ENCODE data around the gene TMEM266.
A peak's percentile ranks its signal among the peaks of the same experiment; 100 is the strongest.

TMEM266 gene

DNA sequence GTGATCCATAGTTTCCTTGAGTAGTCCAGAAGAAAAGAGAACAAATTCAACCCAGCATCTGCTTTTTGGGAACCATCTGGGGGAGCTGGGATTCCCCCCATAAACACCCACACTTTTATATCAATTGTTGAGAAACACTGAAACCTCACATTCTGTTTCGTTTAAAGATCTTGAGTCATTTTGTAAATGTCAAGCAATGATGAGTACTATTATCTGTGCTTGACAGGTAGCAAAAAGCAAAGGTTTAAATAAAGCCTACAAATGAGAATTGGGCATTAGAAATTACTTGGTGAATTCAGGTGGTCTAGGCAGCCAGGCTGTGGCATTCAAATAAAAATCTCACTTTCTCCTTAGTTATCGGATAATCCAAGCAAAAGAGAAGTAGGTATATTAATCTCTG is 75.7 kb downstream of the TMEM266 start:
- no peak for DNase-seq

DNA sequence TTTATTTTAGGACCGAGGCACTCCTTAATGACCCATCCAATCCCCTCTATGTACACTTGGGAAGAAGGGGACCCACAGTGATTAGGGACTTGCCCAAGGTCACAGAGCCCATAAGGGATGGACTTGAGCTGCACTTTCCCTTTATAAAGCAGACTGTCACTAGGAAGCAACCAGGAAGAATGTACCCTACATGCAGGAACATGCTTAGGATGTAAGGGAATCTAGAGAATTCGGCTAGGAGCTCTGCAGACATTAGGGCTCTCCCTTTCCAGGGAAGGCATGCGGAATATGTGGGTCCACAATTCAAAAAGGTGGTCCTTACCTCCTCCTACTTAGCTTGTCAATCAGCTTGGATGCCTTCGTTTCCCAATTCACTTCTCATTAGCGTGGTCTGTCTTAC is 78.7 kb downstream of the TMEM266 start:
- no peak for DNase-seq

DNA sequence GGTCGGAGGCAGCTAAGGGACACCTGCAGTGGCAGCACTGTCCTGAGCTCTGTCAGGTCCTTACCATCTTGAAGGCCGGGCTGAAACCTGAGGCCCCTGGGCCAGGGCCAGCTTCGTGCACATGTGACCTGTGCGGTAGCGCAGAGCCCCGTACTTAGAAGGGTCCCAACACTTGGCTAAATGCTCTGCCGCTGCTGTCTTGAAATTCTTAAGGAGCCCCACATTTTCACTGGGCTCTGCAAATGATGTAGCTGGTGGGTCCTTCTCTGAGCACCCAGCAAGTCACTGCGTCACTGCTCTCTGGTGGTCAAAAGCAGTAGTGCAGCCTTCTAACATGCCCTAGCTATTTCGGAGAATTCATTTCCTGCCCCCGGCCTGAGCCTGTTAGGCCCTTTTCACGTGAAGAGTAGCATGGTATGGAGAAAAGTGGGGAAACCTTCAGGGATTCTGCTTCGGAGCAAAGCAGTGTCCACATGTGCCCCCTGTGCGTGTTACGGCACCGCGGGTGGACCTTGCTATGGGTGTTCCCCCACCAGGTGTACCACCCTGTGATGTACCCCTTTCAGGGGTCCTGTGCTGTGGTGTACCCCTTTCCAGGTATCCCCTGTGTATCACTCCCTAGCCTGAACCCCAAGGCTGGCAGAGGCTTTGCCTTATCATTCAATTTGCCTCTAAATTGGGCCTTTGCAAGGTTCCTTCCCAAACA is 79.7 kb downstream of the TMEM266 start:
- DNase-seq, result peak; percentile 48

DNA sequence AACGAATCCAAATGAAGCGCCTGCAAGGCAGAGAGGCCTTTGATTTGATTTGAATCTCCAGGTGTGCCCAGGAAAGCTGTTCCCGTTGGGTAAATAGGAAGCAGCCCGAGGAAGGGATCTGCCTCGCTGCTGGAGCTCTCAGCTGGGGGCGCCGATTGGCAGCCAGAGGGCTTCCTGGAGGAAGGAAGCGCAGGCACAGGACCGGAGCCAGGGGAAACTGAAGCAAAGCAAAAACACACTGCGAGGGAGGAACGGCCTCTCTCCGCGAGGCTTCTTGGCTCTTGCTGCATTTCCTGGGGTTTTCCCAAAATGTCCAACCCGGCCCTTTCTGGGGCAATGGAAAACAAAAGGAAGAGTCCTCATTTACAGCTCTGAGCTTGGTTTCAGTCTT is 80.3 kb downstream of the TMEM266 start:
- DNase-seq, result no peak

DNA sequence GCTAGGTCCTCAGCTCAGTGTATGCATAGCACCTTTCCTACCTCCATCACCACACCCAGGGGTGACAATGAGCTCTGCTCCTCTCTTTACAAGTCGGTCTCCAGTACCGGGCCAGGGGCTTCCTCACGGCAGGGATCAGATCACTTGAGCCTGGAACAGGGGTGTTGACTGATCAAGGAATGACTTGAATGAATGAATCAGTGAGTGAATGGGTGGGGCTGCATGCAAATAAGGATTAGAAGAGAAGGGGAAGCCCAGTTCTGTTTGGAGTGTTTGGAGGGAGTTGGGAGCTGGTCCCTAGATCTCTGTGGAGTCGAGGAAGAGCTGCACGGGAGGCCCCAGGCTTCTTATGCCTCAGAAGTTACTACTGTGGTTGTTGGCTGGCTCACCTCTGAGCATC is 87.0 kb downstream of the TMEM266 start:
- no peak for DNase-seq

DNA sequence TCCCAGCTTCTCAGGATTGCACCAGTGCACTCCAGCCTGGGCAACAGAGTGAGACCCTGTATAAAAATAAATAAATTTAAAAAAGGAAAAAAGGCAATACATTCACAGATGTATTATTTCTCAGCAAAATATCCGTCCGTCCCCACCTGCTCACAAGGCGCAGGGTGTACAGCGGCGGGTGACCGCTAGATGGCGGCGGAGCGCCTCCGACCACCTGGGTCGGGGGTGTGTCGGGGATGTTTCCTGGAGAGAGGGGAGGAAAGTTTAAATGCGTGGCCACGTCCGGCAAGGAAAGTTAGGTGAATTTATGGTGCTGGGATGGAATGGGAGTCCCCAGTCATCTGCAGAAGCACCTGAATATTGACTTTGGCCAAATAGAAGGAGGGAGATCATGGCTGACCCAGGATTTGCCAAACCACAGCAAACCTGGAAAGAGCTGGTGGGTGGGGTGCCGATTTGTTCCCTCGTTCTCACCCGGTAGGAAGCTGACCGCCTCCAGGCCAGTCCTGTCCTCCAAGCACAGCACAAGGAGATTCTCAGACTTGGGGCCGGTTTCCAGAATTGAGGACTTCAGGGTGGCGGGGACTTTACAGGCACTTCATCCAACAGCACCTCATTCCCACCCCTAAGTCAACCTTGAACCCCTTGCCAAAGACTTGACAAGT is 88.3 kb downstream of the TMEM266 start:
- DNase-seq, result peak; percentile 80

DNA sequence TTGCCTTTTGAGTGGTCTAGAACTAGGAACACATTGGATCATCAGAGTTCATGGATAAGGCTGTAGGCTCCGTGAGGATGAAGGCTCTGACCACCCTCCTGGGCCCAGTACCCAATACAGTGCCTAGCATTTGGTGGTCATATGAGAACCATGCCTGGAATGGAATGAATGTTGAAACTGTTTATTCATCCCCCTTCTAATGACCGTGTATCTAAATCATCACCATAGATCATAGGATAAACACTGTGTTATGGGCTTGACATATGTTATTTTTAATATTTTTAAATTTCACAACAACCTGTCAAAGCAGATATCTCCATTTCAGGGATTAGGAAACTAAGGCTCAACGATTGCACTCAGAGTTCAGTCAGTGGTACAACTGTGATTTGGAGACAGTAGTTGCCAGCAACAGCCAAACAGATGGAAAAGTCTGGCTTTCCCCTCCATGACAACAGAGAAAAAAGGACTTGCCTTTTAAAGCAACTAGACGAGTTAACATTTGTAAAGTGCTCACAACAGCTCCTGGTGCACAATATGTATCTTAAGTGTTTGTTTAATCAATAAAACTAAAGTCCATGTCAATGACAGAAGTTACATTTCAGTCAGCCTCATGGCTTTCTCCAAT is 89.6 kb downstream of the TMEM266 start:
- no peak for DNase-seq

DNA sequence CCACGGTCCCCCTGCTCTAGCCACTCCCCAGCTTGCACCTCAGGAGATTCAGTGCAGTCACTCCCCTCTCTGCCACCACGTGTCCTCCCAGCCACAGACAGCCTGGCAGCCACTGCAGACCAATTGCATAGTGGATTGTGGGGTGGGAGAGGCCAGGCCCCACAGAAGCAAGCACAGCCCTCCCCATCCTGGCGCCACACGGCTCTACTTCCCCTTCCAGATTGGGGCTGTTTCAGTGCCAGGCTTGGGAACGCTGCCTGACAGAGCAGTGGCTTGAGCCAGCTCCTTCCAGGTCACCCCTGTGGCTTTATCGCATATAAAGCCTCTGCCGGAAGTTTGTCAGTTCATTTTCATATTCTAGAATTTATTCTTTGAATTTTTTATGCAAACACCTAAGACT is 90.7 kb downstream of the TMEM266 start:
- DNase-seq, result no peak

DNA sequence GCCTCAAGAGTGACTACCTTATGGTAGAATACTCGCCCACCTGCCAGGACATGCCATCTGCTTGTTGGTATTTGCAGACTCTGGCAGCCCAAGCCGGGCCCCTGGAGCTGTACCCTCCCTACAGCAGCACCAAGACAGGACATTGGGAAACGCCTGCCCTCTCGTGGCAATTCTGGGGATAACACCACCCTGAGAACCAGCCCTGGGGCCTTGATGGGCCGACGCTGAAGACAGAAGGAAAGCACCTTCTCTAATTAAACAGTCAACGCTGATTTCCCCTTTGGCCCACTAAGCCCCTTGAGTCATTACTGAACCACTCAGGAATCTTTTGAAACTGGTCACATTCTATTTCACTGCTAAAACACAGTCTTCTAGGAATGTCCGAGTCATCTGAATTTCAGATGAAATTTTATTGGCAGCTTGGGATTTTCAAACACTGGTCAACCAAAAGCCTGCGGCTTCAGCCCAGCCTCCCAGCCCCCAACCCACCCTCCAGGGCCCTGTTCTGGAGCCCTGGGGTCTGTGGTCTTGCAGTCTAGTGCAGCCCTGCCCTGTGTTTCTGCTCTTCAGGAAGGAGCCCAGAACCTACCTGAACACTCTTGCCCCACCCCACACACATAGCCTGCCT is 91.3 kb downstream of the TMEM266 start:
- DNase-seq, result peak; percentile 59

DNA sequence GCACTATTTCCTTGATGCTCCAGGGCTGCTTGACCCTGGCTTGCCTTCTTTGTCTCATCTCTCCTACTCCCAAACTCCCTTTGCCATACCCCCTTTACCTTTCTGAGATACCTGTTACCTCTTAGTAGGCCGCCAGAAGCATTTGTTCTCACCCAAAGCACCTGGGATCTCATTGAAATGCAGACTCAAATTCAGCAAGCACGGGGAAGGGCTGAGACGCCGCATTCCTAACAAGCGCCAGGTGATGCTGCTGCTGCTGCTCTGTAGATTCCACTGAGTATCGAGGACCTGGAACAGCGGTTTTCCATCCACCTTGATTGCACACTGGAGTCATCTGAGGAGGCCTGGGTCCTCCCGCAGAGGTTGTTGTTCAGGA is 91.8 kb downstream of the TMEM266 start:
- DNase-seq, result no peak

DNA sequence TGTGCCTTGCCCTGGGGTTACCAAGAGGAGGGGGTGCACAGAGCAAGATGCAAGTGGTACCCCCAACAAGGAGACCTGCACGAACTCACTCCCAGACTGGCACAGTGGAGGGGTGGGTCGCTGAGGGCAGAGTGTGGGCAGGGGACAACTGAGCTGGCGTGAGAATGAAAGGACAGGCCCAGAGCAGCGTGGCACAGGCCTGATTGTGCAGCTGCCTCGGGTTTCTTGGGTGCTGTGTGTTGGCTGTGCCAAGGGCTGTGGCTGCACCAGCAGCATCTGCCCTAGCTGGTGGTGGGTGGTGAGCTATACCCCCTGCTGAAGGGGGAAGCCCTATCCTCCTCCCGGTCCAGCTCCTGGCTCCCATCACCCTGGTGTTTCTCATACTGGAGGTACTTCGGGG is 92.4 kb downstream of the TMEM266 start:
- DNase-seq, result no peak

DNA sequence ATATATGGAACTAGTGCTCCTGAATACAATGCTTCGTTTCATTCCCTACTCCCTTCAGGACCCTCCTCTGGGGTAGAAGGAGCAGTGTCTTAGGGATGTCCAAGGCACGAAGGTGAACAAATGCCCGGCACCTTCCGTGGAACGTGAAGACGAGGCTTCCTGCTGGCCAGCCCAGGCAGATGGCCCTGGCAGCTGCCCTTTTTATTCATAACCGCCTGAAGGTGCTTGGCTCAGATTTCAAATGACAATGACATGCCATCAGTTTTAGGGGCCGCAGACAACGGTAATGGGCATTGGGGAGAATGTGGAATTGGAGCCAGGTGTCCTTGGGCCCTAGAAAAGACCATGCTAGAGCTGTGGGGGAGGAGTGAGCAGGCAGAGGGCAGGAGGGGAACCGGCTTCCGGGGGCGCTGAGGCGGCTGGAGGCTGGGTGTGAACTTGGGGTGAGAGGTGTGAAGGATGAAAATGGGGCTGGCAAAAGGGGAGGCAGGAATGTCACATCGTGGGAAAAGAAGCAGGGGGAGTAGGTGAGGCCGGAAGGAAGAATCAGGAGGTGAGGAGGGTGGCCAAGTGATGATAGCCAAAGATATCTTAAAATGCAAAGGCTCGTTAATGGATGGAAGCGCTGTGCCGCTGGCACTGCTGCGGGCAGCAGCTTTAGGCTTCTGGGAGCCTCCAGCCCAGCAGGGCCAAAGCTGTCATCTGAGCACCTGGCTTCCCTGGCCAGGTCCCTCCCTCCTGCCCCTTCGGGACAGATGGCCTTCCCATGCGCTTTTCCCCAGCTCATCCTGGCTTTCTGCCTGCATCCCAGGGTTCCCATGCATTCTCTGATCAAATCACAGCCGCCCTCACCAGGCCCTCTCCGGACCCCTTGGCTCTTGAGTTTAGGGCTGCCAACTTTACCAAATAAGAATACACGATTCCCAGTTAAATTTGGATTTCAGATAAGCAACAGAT is 93.7 kb downstream of the TMEM266 start:
- no peak for DNase-seq

DNA sequence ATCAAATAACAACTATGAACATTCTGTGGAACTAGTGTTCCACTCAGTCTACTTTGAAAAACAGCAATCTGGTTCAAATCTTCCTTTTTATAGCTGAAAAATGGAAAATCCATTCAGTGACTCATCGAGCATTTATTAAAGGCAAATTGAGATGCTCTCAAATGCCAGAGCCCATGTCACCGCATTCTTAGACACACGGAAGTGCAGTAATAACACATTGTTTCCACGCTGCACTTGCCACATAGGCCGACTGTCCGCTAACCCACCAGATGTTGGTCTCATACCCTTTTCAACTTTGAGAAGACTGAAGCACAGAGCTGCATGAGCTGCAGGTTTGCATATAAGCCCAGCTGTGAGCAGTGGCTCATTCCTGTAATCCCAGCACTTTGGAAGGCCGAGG is 95.9 kb downstream of the TMEM266 start:
- DNase-seq, result no peak

DNA sequence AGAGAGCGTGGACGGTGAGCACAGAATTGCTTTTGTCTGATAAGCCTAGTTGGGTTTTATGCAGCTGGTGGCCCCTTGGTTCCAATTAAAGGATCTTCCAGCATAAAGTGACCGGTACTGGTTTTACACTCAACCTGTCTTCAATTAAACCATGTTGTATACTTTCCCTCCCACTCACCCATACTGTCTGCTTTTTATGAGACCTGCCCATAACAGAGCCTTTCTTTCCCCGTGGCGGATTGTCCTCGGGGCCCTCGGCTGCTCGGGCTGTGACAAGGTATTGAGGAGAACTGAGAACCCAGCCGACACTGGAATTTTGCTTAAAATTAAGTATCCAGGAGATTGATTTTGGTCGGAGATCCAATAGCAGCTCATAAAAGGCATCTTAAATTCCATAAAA is 98.4 kb downstream of the TMEM266 start:
- DNase-seq, result no peak

DNA sequence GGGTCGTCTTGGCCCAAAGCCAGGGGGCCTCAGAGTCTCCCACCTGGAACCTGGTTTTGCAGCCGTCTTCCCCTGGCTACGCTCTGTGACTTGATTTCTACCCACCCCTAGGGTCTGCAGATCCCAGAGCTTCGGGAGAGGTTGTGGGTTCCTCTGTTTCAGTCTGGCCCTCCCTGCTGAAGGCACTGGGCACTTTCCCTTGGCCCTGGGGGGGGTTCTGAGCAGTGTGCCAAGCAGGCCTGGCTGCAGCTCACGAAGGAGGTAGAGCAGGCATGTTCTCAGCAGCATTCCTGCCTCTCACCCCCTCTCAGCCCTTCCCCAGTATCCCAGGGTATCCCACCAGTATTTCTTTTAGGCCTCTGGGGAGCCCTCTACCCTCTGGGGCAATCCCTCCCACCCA is 99.0 kb downstream of the TMEM266 start:
- DNase-seq, result no peak

DNA sequence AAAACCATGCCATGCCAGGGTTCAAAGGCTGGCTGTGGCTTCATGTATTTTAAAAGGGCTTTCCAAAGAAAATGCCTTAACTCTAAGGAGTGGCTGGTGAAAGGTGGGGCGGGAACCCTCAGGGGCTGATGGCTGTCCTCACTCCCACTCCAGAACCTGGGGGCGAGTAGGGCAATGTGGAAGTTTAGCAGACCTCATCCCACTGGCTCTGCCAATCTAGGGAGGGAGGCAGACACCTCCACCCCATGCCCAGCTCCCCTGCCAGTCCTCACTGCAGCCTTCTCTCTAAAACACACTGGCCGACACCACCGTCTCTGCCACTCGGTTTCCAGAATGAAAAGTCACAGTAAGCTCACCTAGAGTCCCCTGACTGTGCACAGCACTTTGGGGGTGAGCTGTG is 99.5 kb downstream of the TMEM266 start:
- DNase-seq, result no peak

DNA sequence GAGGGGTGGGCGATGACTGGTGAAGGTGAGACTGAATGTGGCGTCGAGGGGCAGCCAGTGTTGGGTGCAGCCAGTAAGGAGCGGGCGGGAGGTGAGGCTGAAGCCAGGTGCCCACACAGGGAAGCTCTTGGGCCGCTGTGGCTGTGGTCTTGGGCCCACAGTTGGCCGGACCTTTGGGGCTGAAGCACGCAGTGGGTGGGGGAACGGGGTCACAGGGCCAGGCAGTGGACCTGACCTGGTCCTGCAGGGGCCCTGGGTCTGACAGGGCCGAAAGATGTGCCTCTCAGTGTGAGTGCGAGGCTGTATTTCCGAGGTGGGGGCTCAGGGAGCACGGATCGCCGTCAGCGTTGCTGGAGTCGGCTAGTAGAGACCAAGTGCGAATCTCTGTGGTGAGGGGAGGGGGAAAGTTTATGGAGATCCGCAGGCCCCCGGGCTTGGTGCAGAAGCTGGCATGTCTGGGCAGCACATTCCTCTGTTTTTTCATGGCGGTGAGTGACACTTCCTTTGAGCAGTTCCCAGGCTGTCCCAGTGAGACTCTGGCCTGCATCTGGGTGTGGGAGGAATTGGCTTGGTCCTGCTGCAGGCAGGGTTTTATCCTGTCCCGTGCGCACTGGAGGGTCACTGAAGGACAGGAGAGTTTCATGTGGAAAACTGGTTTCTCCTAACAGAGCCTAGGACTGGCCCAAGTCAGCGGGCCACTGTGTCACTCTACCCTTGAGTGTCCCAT is 100.8 kb downstream of the TMEM266 start:
- no peak for DNase-seq

DNA sequence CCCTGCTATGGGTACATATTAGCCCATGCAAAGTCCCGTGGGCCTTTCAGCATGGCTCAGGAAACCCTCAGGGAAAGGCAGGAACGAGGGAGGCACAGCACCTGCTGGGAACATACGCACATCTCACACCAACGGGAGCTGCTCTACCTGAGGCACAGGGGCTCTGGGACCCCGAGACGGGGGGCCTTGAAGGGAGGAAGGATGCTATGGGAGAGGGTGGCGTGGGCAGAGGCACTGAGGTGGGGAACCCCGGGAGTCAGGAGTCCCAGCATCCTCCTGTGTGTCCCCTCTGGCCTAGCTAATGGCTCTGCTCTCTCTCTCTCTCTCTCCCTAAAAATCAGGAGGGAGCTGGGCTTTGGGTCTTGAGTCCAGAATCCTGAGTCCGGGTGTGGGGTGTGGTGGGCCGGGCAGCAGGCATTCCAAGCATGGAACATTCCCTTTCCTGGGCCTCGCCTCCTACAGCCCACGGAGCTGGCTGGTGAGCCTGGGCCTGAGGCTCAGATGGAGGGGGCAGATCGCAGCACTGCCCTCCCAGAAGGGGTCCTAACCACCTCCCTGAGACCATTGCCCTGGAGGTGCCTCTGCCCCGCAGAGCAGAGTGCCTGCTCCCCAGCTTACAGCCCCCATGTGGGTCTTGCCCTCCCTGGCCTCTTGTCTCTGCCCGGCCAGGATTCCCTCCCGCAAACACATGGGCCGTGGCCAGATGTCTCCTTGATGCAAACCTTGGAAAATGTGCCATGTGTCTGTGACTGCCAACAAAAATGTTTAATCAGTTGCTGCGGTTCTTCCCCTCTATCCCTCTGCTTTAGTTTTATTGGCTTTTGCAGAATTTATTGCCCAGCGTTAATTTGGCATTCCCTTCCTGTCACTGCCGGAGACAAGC is 101.6 kb downstream of the TMEM266 start:
- DNase-seq, result no peak

DNA sequence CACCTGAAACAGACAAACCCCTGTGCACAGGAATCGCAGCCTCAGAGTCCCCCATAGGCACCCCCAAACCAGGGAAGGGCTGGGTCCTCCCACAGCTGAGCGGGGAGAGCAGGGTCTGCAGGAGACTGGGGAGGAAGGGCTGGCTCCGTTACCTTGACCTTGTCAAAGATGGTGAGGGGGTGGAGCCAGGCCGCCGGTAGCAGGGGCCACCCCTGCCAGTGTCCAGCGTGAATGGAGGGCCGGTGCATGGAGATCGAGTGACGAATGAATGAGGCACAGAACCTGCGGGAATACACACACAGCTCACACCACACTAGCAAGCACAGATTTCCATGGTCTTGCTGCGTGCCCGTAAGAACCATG is 102.2 kb downstream of the TMEM266 start:
- DNase-seq, result no peak

DNA sequence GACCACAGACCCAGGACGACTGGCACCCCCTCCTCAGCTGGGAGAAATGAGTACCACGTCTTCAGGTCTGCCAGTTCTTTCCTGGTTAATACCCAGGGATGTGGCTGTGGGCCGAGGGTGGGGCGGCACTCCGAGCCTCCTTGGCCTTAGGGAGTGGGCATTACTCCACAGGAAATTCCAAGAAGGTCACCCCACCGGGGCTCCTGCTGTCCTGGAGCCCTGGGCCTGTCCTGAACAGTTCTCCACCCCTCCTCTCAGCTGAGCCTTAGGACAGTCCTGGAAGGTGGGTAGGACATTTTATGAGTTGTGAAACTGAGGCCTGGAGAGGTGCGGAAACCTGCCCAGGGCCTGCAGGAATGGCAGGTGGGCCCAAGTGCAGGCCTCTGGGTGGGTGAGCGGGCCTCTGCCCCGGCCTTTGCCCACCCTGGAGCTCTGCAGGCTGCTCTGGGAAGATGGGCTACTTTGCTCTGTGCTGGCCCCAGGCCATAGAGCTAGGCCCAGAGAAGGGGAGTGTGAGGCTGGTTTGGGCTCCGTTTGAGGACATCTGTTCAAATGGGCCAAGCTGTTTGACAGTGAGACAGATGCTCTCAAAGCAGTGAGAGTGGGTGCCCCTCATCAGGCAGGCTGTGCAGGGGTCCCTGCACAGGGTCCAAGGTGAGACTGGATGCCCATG is 103.1 kb downstream of the TMEM266 start:
- no peak for DNase-seq
